ENCODE results near the gene NAA25. TPM values are rescaled to one million over a fixed set of nuclear protein-coding genes. Genes with fewer than 3 reads are reported as not detected.

The NAA25 gene
- total and polyA plus RNA-seq, 9 of the 15 experiments (the other 6 are each of a cell fraction or from before 2014, with no cell fraction given), result 26.6 to 59.6 (median 48.9) TPM

- TF ChIP-seq ZNF318 (IDR thresholded peaks at IDR 0.05; ENCODE audit: borderline replicate concordance in 1 of 2, low read depth in 1 of 2), result no peak
- TF ChIP-seq RUNX1 (IDR thresholded peaks at IDR 0.05; ENCODE audit: low read depth), result no peak
- no peak for TF ChIP-seq ZNF165 (CRISPR knock-in tag; IDR thresholded peaks at IDR 0.05; ENCODE audit: borderline replicate concordance)
- TF ChIP-seq ZBTB49 (CRISPR knock-in tag; IDR thresholded peaks at IDR 0.05; ENCODE audit: borderline replicate concordance), result no peak
- TF ChIP-seq FOXO4 (CRISPR knock-in tag; IDR thresholded peaks at IDR 0.05), result no peak
- TF ChIP-seq THRA (IDR thresholded peaks at IDR 0.05), result no peak
- no peak for TF ChIP-seq MYNN (IDR thresholded peaks at IDR 0.05)
- TF ChIP-seq MYNN (CRISPR knock-in tag; IDR thresholded peaks at IDR 0.05), result no peak
- TF ChIP-seq FOXP1 (CRISPR knock-in tag; IDR thresholded peaks at IDR 0.05), result no peak
- peak; percentile 17; the same call in 1 of the 2 replicates for TF ChIP-seq GABPB1 (CRISPR knock-in tag; IDR thresholded peaks at IDR 0.05)
These were observed at the start of gene NAA25 (continued) for GRCh38 chr12:112108202-112109079.
